NT2/D1 (cell line): ENCODE measurements around the gene CRLF1.
A peak's percentile ranks its signal among the peaks of the same experiment; 100 is the strongest.

Source experiments
- DNase-seq: peaks from one replicate; pipeline ENCODE4 v3.0.0-alpha.2; 2011; ENCODE audit warnings: low read depth, low spot score
- H3K27me3 ChIP-seq: 2 replicates; pipeline ENCODE4 v1.6.0; 2011; ENCODE audit warnings: mild to moderate bottlenecking; ENCODE audit not compliant: insufficient read length, insufficient read depth
- H3K36me3 ChIP-seq: 2 replicates; pipeline ENCODE4 v1.6.1; 2011; ENCODE audit warnings: mild to moderate bottlenecking, low read length, mixed read lengths; ENCODE audit not compliant: insufficient read depth, insufficient read length
- H3K4me1 ChIP-seq: 2 replicates; pipeline ENCODE4 v1.5.1; 2011; ENCODE audit not compliant: insufficient read depth, insufficient read length
- H3K4me3 ChIP-seq: 2 replicates; pipeline ENCODE4 v1.5.1; 2011; ENCODE audit warnings: low read depth; ENCODE audit not compliant: insufficient read length
- H3K9ac ChIP-seq: 2 replicates; pipeline ENCODE4 v1.6.0; 2011; ENCODE audit warnings: low read depth; ENCODE audit not compliant: insufficient read length
- H3K9me3 ChIP-seq: 2 replicates; pipeline ENCODE4 v1.5.1; 2011; ENCODE audit warnings: mild to moderate bottlenecking, low read length; ENCODE audit not compliant: insufficient read depth
- SUZ12 ChIP-seq: IDR thresholded peaks from 2 replicates; pipeline ENCODE4 v1.6.1; 2011; ENCODE audit not compliant: insufficient read length, insufficient read depth; ENCODE audit errors: extremely low read depth
- YY1 ChIP-seq: IDR thresholded peaks from 2 replicates; pipeline ENCODE4 v1.6.1; 2011; ENCODE audit not compliant: insufficient read length, insufficient read depth
- ZNF274 ChIP-seq: IDR thresholded peaks from 2 replicates; pipeline ENCODE4 v1.6.1; 2011; ENCODE audit warnings: mild to moderate bottlenecking, low read depth, low read length

CRLF1 gene

DNA sequence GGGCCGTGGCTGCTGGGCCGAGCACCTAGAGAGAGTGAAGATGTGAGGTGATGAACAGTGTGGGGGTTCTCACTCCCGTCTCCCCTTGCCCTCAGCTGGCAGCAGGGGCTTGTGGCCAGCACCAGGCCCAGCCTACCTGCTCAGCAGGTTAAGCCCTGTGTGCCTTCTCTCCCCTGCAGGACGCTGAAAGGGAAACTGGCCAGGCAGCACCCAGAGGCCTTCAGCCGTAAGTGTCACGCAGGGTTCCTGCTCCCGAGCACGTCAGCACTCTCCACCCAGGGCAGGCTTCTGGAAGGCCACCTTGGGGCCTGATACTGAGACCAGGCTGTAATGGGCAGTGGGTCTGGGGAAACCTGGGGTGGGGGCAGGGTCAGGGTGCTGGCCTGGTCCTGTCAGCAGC is 39.6 kb downstream of the CRLF1 start:
- Histone ChIP-seq H3K4me1 (peaks cover under 1% of the 10 kb centered on the region), H3K9ac (no peak overlapping the region), H3K36me3 (peaks cover 78% of the 10 kb centered on the region), H3K4me3 (no peak overlapping the region), H3K27me3 (no peaks in the 10 kb centered on the region), H3K9me3 (no peaks in the 10 kb centered on the region)
- DNase-seq = no peak
- TF ChIP-seq ZNF274 = no peak
- no peak for TF ChIP-seq SUZ12
- TF ChIP-seq YY1 = no peak

GRCh38 chr19:18562086-18562485 is 44.5 kb downstream of the CRLF1 start:
- TF ChIP-seq SUZ12 = no peak
- TF ChIP-seq ZNF274 = no peak
- no peak for TF ChIP-seq YY1
- H3K9me3 ChIP-seq = no peaks in the 10 kb centered on the region
- no peak overlapping the region for H3K4me3 ChIP-seq
- no peak for DNase-seq
- no peaks in the 10 kb centered on the region for H3K27me3 ChIP-seq
- peaks cover 61% of the 10 kb centered on the region for H3K36me3 ChIP-seq
- H3K4me1 ChIP-seq = peaks cover 3% of the 10 kb centered on the region
- no peak overlapping the region for H3K9ac ChIP-seq

DNA sequence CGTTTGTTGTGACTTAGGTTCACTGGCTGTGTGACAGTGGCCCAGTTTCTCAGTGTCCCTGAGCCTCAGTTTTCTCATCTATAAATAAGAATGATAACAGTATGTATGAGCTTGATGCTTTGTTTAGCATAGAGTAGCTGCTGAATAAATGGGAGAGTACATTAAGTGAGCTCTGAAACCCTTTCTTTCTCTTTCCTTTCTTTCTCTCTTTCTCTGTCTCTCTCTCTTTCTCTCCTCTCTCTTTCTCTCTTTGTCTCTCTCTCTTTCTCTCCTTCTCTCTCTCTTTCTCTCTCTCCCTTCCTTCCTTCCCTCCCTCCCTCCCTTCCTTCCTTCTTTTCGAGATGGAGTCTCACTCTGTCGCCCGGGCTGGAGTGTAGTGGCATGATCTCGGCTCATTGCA is 46.9 kb downstream of the CRLF1 start:
- DNase-seq = no peak
- Histone ChIP-seq H3K4me1 (peaks cover 3% of the 10 kb centered on the region), H3K27me3 (no peaks in the 10 kb centered on the region), H3K4me3 (no peak overlapping the region), H3K9me3 (no peaks in the 10 kb centered on the region), H3K36me3 (peaks cover 39% of the 10 kb centered on the region), H3K9ac (no peak overlapping the region)
- TF ChIP-seq ZNF274 = no peak
- TF ChIP-seq YY1 = no peak
- no peak for TF ChIP-seq SUZ12

DNA sequence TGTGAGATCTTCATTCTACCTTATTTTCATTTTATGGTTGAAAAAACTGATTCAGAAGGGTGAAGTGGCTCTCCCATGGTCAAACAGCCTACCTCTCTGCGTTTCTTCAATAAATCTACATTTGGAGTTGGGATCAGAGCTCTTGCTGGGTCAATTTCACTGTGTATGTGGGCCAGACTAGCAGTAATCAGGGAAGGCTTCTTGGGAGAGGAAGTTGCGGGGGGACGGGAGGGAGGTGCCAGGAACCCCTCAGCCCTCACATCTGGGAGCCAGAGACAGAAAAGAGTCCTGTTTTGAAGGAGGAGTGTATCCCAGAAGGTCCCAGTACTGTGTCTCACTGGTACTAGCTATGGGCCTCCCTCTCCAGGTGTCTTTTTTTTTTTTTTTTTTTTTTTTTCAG is 48.0 kb downstream of the CRLF1 start:
- no peaks in the 10 kb centered on the region for H3K9me3 ChIP-seq
- no peaks in the 10 kb centered on the region for H3K27me3 ChIP-seq
- TF ChIP-seq ZNF274 (no peak), YY1 (no peak), SUZ12 (no peak)
- no peak for DNase-seq
- H3K36me3 ChIP-seq = peaks cover 30% of the 10 kb centered on the region
- H3K4me1 ChIP-seq = peaks cover 3% of the 10 kb centered on the region
- peak overlapping the region; percentile 92 for H3K9ac ChIP-seq
- peak overlapping the region; percentile 82 for H3K4me3 ChIP-seq

GRCh38 chr19:18558202-18558555 is 48.4 kb downstream of the CRLF1 start:
- Histone ChIP-seq H3K36me3 (peaks cover 26% of the 10 kb centered on the region), H3K9ac (peak overlapping the region; percentile 92), H3K9me3 (no peaks in the 10 kb centered on the region), H3K27me3 (no peaks in the 10 kb centered on the region), H3K4me1 (peaks cover 3% of the 10 kb centered on the region), H3K4me3 (peak overlapping the region; percentile 82)
- no peak for DNase-seq
- TF ChIP-seq ZNF274 (no peak), SUZ12 (no peak), YY1 (no peak)

- Histone ChIP-seq H3K4me3 (peak within 1 kb of the TSS; percentile 82), H3K4me1 (peaks cover 3% of the 10 kb centered on the region), H3K36me3 (peaks cover 21% of the 10 kb centered on the region), H3K27me3 (no peaks in the 10 kb centered on the region), H3K9ac (peak within 1 kb of the TSS; percentile 92), H3K9me3 (no peaks in the 10 kb centered on the region)
- no peak for TF ChIP-seq YY1
- TF ChIP-seq ZNF274 = no peak
- TF ChIP-seq SUZ12 = no peak
- DNase-seq = peak; percentile 90
Observed at GRCh38 chr19:18557411-18558201, 49.0 kb downstream of the CRLF1 start, which contains the start of gene KXD1. TSS of gene KXD1 (plus strand) at chr19:18557870. CDS start at chr19:18562057, 4,187 bp downstream.

DNA sequence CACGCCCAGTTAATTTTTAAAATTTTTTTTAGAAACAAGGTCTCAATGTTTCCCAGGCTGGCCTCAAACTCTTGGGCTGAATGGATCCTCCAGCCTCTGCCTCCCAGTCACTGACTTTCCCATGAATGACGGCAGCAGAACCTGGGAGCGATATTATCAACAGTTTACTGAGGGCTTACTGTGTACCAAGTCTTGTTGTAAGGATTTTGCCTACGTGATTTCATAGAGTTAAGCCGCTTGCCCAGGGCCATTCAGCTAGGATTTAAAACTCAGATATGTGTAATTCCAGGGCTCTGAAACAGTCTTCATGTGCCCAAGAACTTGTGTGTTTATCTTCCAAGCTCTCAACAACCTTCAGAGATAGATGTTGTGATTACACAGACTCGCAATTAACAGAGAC is 55.0 kb downstream of the CRLF1 start:
- DNase-seq = no peak
- Histone ChIP-seq H3K9ac (no peak overlapping the region), H3K9me3 (no peaks in the 10 kb centered on the region), H3K36me3 (no peaks in the 10 kb centered on the region), H3K4me3 (no peak overlapping the region), H3K4me1 (no peaks in the 10 kb centered on the region), H3K27me3 (no peaks in the 10 kb centered on the region)
- TF ChIP-seq ZNF274 (no peak), YY1 (no peak), SUZ12 (no peak)
